Psoas muscle (tissue), 8 donors: ENCODE data around the gene MEG3. TPM values are rescaled to one million over a fixed set of nuclear protein-coding genes. Genes with fewer than 3 reads are reported as not detected.

ENCODE experiments used
- ATAC-seq, 4 donors: fragments of 200-7000 bp; cut with Tn5 transposase; one replicate each; pipeline ENCODE4 v1.9.1; 2020; ENCODE audit warnings: moderate library complexity in 3 of 4, mild to moderate bottlenecking in 2 of 4
- DNase-seq, 2 donors: peaks; one replicate each; pipeline ENCODE4 v3.0.0-alpha.2; 2020
- H3K27ac ChIP-seq: fragments of 200-600 bp; one replicate; pipeline ENCODE4 v1.8.0; 2022
- H3K27me3 ChIP-seq, 3 donors: fragments of 200-600 bp in 1 of 3; one replicate each; pipeline versions ENCODE4 v1.6.1 to v1.8.0; 2013 to 2022; ENCODE audit warnings: low read length in 2 of 3, mild to moderate bottlenecking in 2 of 3, moderate library complexity in 1 of 3; ENCODE audit not compliant: insufficient read depth in 3 of 3
- H3K36me3 ChIP-seq, 2 donors: fragments of 200-600 bp in 1 of 2; one replicate each; pipeline versions ENCODE4 v1.6.1 to v1.8.0; 2013 to 2022; ENCODE audit warnings: low read depth in 1 of 2, mild to moderate bottlenecking in 1 of 2, moderate library complexity in 1 of 2; ENCODE audit not compliant: insufficient read depth in 1 of 2
- H3K4me1 ChIP-seq: fragments of 200-600 bp; one replicate; pipeline ENCODE4 v1.8.0; 2022
- H3K4me3 ChIP-seq: fragments of 200-600 bp; one replicate; pipeline ENCODE4 v1.8.0; 2022; ENCODE audit warnings: mild to moderate bottlenecking
- H3K9me3 ChIP-seq: fragments of 200-600 bp; one replicate; pipeline ENCODE4 v1.8.0; 2022
- WGBS, 3 donors: extraction: QIAGEN DNeasy Blood & Tissue Kit; methylation state at CpG; one replicate each; pipeline versions ENCODE4 v1.1.6 to v1.1.7; 2013; 5-methylcytosine and 5-hydroxymethylcytosine counted together
- intact Hi-C, 2 donors: fragments of 100-400 bp; cut with DNase I; formaldehyde crosslinking; loops; one replicate each; pipeline versions ENCODE4 v1.11.0 to v1.14.2; 2022
- polyA plus RNA-seq, 3 donors: library from polyadenylated mRNA; stranded (reverse); fragments of 200-250 nt; gene quantifications; one replicate each; pipeline ENCODE4 v1.2.3, GENCODE V29; 2013
- total RNA-seq, 4 donors: library from RNA; stranded (reverse); fragmentation: NEBNext Ultra II Directional in 2 of 4; extraction: Animal tissue kit (Norgen Biotek cat#: 25700) in 2 of 4; gene quantifications; one replicate each; pipeline versions ENCODE4 v1.2.1 to v1.2.4, GENCODE V29; 2021 to 2023
- TF ChIP-seq, protein P1 (sequence below): fragments of 200-600 bp; IDR thresholded peaks from one replicate; pipeline ENCODE4 v1.8.0; 2022; ENCODE audit warnings: antibody characterized with exemption
- donor health status: healthy with polysubstance abuse.
- donor health status: DM: no; HTN: no; CAD: no; lungs with moderate emphysema.
- donor health status: Bipolar disorder and iron deficiency.
- donor health status: healthy.
- donor health status: DM: yes; HTN: yes; CAD: no.
- donor health status: DM: no; HTN: no; CAD: no.
- donor health status: DM: no; HTN: no; CAD: no.
- donor health status: DM: yes; HTN: yes; CAD: no.

MEG3 gene
- total and polyA plus RNA-seq, 7 donors = 17.8 to 52.6 (median 24.9) TPM

DNA sequence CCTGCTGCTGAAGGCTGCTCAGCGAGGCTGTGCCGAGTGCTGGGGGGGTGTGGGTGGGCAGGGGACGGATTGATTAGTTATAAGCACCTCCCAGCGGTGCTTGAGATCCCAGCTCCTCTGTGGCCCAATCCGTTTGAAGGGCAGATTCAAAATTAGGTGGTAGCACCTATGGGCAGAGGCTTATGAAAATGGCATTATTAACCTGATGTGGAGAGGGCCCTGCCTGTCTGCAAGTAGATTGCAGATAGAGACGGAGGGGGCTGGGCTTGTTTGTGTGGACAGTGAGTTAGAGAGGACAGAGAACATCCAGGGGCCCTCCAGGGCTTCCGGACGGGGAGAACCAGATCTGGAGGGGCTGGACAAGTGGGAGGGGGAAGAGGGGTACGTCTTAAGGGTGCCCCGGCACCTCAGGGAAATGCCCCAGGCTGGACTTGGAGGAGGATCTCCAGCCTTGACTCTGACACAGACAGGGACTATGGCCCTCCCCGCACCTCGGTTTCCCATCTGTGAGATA, 77.8 kb downstream of the MEG3 start, which contains the start of gene RTL1:
TSS of gene RTL1 (minus strand) at position 51 of the 514 bp plus-strand sequence. CDS start 18,934 bp downstream, outside the sequence.
- no peak within 1 kb of the TSS for H3K27ac ChIP-seq
- WGBS, 3 donors = 76 to 84% (median 77%) methylated on average over 12 of the region's 12 CpGs
- peaks cover 0 to 67% (median 13%) of the 10 kb centered on the region in 3 donors for H3K27me3 ChIP-seq
- ATAC-seq (no peak), DNase-seq (no peak)
- intact Hi-C loops = loop anchor here in 1 of 2 donors (10.0 kb wide), 1 partner anchor 469 kb away; no protein-coding TSS in a partner anchor
- no peak within 1 kb of the TSS for H3K4me3 ChIP-seq
- peaks cover 5% of the 10 kb centered on the region for H3K4me1 ChIP-seq
- TF ChIP-seq, protein P1, sequence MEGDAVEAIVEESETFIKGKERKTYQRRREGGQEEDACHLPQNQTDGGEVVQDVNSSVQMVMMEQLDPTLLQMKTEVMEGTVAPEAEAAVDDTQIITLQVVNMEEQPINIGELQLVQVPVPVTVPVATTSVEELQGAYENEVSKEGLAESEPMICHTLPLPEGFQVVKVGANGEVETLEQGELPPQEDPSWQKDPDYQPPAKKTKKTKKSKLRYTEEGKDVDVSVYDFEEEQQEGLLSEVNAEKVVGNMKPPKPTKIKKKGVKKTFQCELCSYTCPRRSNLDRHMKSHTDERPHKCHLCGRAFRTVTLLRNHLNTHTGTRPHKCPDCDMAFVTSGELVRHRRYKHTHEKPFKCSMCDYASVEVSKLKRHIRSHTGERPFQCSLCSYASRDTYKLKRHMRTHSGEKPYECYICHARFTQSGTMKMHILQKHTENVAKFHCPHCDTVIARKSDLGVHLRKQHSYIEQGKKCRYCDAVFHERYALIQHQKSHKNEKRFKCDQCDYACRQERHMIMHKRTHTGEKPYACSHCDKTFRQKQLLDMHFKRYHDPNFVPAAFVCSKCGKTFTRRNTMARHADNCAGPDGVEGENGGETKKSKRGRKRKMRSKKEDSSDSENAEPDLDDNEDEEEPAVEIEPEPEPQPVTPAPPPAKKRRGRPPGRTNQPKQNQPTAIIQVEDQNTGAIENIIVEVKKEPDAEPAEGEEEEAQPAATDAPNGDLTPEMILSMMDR = no peak
- H3K9me3 ChIP-seq = no peaks in the 10 kb centered on the region
- no peaks in the 10 kb centered on the region for H3K36me3 ChIP-seq

DNA sequence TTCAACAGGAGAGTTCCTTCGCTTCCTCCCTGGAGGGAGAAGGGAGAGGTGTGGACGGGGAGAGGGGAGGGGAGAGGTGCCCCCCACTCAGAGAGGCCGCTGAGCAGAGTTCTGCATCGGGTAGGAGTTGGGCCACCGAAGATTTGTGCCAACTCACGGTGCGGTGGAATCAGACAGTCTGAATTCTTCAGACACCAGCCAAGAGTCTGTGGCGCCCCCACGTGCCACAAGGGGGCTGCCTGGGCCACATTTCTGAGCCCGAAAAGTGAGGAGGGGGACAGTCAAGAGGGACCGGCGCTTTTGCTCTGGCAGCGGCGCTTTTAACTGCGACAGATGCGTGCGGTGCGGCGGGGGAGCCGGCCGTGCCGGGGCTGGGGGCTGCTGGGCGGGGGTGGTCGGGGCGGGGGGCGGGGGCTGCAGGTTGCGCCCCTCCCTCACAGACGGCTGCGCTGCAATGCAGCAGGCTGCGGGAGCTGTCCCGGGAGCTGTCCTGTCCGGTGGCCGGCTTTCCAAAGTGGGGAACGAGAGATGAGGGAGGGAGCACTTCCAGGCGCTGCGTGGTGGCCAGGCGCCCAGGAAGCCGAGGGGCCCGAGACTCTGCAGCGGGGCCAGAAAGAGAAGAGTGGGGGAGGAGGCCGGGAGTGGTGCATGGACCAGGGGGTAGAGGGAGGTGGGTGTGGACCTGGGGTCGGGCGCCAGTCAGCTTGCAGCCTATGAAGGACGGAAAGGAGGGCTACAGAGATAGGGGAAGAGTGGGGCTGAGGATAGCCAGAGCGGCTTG, 78.6 kb downstream of the MEG3 start:
- Histone ChIP-seq H3K27me3 (peaks cover 0 to 59% (median 10%) of the 10 kb centered on the region in 3 donors), H3K4me3 (no peak overlapping the region), H3K36me3 (no peaks in the 10 kb centered on the region), H3K9me3 (no peaks in the 10 kb centered on the region), H3K27ac (no peak overlapping the region), H3K4me1 (peaks cover 5% of the 10 kb centered on the region)
- DNase-seq = no peak
- TF ChIP-seq, protein P1 = no peak
- intact Hi-C loops = loop anchor here in 1 of 2 donors (10.0 kb wide), 1 partner anchor 470 kb away; no protein-coding TSS in a partner anchor
- WGBS, 3 donors = 31 to 33% (median 33%) methylated on average over 38 to 45 of the region's 45 CpGs
- ATAC-seq = no peak

DNA sequence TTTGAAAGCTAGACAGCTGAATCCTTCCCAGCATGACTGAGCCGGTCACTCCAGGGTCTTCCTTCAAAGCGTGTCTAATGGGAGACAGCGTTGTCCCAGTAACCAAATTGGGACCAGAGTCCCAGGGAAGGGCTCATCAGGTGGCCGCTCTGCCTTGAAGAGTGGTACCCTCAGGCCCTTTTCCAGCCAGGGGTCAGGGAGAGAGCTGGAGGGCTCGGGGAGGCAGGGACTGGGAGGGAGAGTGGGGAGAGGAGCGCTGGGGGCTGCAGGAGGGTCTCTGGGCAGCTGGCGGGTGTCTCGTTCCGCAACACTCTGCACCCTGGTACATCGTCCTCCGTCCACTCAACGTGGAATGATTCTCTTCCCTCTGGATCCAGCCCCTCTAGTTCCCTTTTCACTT, 79.2 kb downstream of the MEG3 start:
- Histone ChIP-seq H3K4me3 (no peak overlapping the region), H3K27me3 (peaks cover 0 to 52% (median 10%) of the 10 kb centered on the region in 3 donors), H3K4me1 (no peaks in the 10 kb centered on the region), H3K27ac (no peak overlapping the region), H3K36me3 (no peaks in the 10 kb centered on the region), H3K9me3 (no peaks in the 10 kb centered on the region)
- intact Hi-C loops = loop anchor here in 1 of 2 donors (10.0 kb wide), 1 partner anchor 470 kb away; no protein-coding TSS in a partner anchor
- DNase-seq (no peak), ATAC-seq (no peak)
- 64 to 77% (median 72%) methylated on average over 12 of the region's 12 CpGs for whole genome bisulfite sequencing, 3 donors
- TF ChIP-seq, protein P1 = no peak

DNA sequence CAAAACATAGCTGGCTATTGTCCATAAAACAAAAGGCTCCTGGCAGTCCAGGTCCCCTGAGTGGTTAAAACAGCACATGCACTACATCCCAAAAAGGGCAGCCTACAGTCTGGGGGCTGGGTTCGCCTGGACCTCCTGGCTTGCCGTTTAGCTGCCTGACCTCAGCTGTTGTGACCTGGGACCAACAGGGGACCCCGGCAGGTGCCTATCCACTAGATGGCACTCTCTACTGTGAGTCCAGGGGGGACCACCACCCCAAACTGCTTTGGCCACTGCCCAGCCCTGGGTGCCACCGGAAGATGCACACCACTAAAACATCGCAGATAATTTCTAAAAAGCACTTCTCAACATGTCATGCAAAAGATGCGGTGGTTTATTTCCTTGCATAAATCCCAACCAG, 80.5 kb downstream of the MEG3 start:
- H3K4me1 ChIP-seq = no peaks in the 10 kb centered on the region
- ATAC-seq = no peak
- intact Hi-C loops = loop anchor here in 1 of 2 donors (10.0 kb wide), 1 partner anchor 472 kb away; no protein-coding TSS in a partner anchor
- H3K27me3 ChIP-seq = peaks cover 0 to 49% (median 7%) of the 10 kb centered on the region in 3 donors
- TF ChIP-seq, protein P1 = no peak
- no peak overlapping the region for H3K4me3 ChIP-seq
- DNase-seq = no peak
- H3K9me3 ChIP-seq = no peaks in the 10 kb centered on the region
- H3K36me3 ChIP-seq = no peaks in the 10 kb centered on the region
- no peak overlapping the region for H3K27ac ChIP-seq
- 59 to 65% (median 60%) methylated on average over 6 of the region's 6 CpGs for WGBS, 3 donors
